ENCODE measurements around the gene TIGD1.
"Not testable (repeated sequence)": the region's sequence is repeated elsewhere in the genome, so short reads cannot be mapped to it uniquely, and the experiment has no call there.

The TIGD1 gene

DNA sequence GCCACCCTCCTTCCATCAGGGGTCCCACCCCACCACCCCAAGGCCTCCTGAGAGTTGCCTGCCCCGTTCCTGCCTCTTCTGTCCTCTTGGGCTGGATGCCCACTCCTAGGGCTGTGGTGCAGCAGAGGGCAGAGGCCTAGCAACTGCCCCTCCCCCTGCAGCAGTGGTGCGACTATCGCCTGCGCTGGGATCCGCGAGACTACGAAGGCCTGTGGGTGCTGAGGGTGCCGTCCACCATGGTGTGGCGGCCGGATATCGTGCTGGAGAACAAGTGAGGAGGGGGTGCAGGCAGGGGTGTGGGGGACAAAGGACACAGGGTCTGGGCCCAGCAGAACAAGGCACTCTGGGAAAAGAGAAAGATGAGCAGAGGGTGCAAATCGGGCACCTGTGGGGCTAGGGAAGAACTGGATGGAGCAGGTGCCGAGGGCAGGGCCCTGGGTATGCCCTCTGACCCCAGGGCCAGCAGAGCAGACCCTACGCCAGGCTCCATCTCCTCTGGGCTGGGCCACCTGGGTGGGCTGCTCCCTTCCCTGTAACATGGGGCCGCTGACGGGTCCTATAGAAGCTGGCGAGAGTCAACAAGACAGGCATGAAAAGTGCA, 9.8 kb downstream of the TIGD1 start:
- DNase-seq, result no peak

DNA sequence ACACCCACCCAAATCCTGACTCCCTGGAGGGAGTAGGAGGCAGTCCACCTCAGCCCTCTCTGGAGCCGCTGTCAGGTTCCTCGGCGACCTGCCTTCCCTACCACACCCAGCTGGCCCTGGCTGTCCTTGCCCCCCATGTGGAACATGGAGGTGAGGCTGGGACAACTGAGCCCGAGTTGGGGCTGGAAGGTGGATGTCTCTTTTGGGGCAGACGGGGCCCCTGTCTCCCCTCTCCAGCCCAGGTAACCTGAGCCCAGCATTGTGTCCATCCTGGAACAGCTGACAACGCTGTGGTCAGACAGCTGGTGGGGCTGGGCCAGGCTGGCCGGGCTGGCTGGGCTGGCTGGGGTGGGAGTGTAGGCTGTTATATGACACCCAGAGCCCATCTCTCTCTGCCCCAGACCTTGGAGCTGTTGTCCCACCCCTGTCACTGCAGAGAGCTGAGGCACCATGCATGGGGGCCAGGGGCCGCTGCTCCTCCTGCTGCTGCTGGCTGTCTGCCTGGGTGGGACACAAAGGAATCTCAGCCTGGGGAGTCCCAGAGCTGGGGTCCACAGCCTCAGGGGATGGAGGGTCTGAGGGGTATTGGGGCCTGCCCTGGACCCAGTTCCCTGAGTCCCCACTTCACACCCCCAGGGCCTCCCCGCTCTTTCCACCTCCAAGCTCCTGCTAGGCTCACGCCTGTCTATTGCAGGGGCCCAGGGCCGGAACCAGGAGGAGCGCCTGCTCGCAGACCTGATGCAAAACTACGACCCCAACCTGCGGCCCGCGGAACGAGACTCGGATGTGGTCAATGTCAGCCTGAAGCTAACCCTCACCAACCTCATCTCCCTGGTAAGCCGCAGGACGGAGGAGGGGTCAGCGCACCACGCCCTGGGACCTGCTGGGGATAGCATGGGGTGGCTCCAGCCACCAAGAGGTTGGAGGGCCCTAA, 10.8 kb downstream of the TIGD1 start, which contains the start of gene CHRNG:
CHRNG (plus strand) TSS at position 395 of the 934 bp plus-strand sequence; CDS start at position 451, 56 bp downstream.
- DNase-seq, result no peak

DNA sequence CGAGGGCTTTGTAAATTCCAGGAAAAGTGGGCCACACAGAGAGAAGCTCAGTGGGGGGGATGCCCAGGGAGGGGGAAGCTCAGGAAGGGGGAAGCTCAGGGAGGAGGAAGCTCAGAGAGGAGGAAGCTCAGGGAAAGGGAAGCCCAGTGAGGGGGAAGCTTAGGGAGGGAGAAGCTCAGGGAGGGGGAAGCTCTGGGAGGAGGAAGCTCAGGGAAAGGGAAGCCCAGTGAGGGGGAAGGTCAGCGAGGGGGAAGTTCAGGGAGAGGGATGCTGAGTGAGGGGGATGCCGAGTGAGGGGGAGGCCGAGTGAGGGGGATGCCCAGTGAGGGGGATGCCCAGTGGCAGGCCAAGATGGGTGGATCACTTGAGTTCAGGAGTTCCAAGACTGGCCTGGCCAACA, 11.7 kb downstream of the TIGD1 start:
- no peak for DNase-seq

DNA sequence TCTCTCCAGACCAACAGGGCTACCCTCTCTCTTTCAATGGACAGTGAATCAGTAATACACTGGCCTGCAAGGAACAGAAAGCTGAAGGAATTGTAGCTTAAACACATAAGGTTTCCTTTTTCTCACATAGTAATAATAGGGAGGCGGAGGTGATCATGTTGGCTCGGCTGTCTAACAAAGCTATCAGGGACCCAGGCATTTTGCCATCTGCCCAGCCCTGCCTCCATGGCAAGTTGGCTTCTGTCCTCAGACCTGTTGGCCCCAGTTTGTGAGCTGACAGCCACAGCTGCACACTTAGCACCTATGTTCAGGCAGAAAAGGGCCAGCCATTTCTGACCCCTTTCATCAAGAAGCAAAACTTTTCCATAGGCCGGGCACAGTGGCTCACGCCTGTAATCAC, 12.9 kb downstream of the TIGD1 start:
- DNase-seq, result no peak

DNA sequence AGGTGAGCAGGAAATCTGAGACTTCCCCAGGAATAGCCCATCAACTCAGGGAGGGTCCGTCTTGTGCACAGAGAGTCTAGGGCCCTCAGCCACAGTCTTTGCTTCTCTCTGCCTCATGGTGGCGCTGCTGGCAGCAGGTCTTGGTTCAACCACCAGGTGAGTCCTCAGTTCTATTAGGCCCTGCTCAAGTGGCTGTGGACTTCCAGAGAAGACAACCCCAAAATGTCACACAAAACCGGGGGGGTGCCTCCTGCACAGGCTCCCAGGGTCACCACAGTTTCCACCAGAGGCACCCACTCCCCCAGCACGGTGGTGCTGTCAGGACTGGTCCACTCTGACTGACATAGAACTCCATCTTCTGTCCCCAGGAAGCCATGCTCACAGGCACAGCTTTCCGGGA, 13.3 kb downstream of the TIGD1 start:
- no peak for DNase-seq

DNA sequence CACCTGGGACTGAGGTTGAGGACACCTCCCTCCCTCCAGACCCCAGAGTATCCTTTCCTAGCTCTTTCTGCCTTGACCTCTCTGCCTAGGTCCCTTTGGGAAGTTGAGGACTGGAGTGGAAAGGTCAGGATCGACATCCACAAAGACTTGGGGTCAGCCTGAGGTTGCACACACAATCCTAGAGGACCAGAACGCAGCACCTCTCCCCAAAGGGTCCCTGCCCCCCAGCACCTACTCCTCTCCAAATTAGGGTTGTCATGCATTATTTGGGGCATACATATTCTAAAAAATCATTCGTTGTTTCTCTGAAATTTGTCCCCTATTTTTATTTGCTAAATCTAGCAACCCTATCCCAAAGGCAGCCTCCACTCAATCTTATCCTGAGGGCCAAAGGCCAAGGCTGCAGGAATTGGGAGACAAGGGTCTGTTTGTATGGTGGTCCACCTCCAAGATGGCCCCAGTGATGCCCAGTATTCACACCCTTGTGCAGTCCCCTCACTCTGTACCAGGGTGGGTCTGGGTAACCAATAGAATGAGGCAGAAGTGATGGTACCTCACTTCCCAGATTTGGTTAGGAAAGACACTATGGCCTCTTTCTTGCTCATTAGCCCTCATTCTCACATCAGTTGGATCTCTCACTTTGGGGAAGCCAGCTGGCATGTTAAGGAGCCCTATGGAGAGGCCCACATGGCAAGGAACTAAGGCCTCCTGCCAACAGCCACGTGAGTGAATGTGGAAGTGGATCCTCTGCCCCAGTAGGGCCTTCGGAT, 14.4 kb downstream of the TIGD1 start:
- DNase-seq, result no peak

DNA sequence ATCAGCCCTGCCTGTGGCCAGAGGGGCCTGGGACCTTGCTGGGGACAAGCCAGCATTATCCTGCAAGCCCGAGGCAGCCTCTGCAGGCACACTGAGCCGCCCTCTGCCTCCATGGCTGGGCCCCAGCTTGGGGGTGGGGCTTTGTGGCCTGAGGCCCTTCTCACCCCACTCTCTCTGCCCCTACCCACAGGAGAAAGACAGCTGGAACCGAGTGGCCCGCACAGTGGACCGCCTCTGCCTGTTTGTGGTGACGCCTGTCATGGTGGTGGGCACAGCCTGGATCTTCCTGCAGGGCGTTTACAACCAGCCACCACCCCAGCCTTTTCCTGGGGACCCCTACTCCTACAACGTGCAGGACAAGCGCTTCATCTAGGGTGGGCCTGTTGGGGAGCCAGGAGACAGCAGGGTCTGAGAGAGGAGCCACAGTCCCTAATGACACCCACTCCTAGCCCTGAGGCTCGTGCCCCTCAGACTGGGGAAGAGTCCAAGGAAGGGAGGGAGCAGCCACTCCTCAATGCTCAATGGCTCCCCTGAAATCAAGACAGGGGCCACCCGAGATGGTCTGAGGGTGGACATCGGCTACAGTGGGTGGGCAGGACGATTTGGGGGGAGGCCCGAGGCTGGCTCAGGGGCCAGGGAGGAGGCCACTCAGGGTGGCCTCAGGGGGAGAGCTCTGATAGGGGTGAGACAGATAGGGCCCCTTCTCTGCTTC, 15.3 kb downstream of the TIGD1 start:
- no peak for DNase-seq

DNA sequence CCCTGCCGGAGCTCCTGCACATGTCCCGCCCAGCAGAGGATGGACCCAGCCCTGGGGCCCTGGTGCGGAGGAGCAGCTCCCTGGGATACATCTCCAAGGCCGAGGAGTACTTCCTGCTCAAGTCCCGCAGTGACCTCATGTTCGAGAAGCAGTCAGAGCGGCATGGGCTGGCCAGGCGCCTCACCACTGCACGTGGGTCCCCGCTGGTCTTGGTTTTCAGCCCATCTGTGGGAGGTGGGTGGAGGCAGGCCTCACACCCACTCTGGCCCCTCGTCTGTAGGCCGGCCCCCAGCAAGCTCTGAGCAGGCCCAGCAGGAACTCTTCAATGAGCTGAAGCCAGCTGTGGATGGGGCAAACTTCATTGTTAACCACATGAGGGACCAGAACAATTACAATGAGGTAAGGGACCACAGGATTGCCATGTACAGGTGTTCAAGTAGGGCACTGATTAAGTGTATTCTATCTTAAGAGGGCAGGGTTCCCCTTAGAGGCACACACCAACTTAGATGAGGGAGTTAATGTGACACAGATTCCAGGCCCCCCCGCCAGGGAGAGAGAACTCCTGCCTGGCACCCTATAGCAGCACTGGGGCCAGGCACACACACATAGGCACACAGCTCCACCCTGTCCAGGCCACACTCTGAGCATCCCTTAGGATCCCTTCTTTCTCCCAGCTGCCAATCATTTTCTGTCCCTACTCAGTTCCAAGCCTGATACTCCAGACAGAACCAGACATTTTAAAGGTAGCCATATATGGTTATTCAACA, 16.2 kb downstream of the TIGD1 start:
- DNase-seq, result no peak

DNA sequence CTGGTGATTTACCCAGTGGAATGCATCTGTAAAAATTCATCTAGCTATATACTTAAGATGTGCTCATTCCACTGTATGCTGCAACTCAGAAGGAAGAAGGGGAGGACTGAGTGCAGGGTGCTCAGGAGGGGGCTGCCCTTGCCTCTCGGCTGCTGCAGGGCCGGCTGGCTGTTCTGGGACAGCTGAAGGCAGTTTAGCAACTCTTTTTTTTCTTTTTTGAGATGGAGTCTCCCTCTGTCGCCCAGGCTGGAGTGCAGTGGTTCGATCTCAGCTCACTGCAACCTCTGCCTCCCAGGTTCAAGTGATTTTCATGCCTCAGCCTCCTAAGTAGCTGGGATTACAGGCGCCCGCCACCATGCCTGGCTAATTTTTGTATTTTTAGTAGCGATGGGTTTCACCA, 17.5 kb downstream of the TIGD1 start:
- not testable (repeated sequence) for DNase-seq

DNA sequence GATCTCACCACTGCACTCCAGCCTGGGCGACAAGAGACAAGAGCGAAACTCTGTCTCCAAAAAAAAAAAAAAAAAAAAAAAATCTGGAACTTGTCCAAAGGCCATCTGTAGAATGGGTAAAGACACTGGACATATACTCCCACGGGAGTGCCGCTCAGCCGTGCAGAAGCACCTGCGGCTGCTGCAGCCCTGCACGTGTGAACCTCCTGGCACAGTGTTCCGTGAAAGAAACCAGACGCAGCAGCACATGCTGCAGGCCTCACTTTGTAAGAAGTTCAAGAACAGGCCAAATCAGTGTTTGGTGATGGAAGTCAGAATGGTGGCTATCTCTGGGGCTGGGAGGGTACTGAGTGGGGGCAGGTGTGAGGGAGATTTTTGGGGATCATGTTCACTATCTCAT, 17.9 kb downstream of the TIGD1 start:
- DNase-seq, result no peak

DNA sequence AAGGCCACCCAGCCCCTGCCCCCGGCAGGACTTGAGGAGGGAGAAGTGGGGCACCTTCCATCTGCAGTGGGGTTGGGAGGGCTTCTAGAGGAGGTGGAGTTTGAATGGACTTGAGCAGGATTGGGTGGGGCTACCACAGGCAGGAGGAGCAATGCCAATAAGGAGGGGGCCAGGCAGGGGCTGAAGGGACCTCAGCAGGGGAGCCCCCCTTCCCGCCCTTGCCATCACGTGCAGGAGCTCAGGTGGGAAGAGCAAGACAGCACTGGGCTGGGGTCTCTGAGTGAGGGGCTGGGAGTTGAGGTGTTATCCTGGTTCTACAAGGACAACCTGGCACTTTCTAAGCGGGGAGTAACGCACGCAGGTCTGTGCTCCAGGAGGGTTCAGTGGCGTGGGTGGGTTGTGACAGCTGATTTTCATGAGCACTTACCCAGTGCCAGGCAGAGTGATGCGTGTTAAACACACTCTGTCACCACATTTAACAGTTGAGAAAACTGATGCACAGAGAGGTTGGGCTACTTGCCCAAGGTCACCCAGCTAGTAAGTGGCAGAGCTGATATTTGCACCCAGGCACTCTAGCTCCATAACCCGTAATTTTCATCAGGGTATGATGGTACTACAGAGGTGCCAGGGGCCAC, 19.6 kb downstream of the TIGD1 start:
- DNase-seq, result no peak

DNA sequence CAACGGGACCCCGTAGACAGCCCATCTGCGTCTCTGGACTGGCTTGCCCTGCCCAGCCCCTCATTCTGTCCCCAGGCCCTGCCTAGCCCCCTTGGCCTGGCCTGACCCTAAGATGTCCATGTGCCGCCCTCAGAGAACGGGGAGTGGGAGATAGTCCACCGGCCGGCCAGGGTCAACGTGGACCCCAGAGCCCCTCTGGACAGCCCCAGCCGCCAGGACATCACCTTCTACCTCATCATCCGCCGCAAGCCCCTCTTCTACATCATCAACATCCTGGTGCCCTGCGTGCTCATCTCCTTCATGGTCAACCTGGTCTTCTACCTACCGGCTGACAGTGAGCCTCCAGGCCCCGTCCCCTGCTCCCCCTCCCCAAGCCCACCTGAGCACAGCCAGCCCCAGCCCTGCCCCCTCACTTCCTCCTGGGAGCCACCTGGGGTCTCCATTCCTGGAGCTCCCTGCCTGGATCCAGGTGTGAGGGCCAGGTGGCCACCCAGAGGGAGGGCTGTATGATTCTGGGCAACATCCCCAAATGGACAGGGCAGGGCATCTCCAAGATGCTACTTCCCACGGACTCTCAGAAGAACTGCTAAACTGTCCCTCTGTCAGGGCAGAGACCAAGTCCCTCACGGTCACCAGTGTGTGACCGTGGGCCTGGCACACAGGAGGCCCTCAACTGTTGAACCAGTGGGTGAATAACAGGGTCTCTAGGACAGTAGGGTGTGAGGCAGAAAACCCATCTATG, 20.4 kb downstream of the TIGD1 start:
- DNase-seq, result no peak

DNA sequence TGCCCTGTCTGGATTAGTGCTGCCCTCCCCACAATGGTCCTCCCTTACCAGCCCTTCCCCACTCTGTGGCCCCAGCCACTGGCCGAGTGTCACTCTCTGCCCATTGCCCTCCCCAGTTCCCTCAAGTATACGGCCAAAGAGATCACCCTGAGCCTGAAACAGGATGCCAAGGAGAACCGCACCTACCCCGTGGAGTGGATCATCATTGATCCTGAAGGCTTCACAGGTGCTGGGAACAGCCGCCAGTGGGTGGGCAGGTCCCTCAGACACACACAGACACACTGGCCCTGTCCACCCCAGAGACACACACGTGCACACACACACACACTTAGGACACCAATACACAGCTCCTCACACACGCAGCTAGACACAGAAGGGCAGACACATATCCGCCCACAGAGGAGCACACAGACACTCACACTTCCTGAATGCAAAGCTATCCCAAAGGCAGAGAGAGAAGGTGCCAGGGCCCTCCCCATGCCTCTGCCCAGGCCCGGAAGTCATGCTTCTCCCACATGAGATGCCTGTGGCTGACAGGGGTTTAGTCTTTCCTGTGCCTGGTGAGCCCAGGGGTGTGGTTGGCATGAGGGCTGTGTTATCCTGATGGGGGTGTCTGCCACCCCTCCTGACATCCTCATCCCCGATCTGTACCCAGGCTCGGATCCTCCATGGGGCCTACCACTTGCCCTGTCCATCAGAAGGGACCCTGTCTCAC, 21.5 kb downstream of the TIGD1 start:
- DNase-seq, result no peak

DNA sequence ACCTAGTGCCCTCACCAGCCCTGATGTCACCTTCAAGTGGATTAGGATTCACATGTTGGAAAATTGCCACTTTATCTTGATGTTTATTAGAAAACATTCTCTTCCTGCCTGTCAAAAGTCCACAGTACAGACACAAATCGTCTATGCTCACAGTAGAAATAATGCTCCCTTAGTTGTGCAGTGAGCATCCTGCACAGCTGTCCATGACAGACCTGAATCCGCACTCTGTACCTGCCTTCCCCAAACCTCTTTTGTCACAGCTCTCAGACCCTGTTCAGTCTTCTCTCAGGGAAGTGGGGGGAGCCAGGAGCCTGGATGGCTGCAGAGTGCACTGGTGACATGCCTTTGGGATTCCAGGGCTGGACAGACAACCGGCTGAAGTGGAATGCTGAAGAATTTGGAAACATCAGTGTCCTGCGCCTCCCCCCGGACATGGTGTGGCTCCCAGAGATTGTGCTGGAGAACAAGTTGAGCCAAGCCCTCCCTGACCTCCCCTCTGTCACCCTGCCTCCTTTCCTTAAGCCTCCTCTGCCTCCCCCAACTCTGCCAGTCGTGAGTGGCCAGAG, 22.4 kb downstream of the TIGD1 start:
- no peak for DNase-seq

DNA sequence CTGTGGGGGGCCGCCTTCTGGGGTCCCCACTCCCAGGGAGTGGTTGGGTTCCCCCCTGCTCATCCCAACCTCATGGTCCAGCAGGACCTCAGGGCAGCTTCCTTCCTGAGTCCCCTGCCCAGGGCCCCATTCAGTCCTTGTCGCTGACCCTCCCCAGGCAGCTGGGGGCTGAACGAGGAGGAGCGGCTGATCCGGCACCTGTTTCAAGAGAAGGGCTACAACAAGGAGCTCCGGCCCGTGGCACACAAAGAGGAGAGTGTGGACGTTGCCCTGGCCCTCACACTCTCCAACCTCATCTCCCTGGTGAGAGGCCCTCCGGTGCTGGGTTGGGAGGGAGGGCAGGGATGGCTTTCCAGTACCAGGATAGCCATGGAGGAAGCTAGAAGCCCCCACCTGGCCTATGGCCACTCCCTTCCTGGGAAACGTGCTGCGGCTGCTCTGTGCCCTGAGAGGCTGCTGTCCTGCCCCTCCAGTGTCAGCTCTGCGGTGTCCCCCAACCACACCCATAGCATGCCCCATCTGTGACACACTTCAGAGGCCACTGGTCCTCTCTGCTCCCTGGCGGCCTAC, 23.9 kb downstream of the TIGD1 start:
- no peak for DNase-seq

DNA sequence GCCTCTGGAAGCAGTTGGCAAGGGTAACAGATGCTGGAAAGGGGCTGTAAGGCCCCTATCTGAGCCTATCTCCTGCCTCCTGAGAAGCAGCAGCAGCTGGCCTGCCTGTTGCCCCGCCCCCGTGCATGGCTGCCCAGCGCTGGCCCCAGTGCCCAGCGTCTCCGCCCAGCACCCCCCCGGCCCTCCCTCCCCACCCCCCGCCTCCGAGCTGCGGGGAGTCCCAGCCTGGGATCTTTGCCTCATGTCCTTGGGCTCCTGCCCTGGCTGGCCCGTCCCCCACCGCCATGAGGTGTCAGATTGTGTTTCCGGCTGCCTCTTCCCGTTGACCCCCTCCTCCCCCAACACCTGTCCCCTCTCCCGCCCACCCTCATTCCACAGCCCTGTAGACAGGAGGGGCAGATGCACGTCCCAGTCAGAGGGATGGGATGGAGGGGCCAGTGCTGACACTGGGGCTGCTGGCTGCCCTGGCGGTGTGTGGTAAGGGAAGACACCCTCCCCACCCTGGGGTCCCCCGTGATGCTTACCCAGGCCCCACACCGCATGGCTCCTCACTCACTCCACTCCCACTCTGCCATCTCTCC, 24.5 kb downstream of the TIGD1 start, which contains the start of gene CHRND:
CHRND (plus strand) TSS at position 370 of the 581 bp plus-strand sequence; CDS start at position 426, 56 bp downstream.
- DNase-seq, result peak in 31 of 56 donors; percentile 3 to 69 (median 39)

DNA sequence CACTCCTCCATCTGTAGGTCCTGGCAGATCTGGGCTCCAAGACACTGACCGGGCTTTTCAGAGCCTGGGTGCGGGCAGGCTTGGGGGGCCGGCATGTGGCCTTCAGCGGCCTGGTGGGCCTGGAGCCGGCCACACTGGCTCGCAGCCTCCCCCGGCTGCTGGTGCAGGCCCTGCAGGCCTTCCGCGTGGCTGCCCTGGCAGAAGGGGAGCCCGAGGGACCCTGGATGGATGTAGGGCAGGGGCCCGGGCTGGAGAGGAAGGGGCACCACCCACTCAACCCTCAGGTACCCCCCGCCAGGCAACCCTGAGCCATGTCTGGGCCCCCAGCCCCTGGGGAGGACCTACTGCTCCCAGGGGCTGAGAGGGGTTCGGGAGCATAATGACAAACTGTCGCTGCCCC, 25.2 kb downstream of the TIGD1 start:
- no peak for DNase-seq
